ENCODE measurements around the gene HCFC1R1. TPM values are rescaled to one million over a fixed set of nuclear protein-coding genes. Genes with fewer than 3 reads are reported as not detected.
"Not testable (repeated sequence)": the region's sequence is repeated elsewhere in the genome, so short reads cannot be mapped to it uniquely, and the experiment has no call there.

The HCFC1R1 gene
- total RNA-seq, 1 donor from 2014 or later: 65.7 TPM

DNA sequence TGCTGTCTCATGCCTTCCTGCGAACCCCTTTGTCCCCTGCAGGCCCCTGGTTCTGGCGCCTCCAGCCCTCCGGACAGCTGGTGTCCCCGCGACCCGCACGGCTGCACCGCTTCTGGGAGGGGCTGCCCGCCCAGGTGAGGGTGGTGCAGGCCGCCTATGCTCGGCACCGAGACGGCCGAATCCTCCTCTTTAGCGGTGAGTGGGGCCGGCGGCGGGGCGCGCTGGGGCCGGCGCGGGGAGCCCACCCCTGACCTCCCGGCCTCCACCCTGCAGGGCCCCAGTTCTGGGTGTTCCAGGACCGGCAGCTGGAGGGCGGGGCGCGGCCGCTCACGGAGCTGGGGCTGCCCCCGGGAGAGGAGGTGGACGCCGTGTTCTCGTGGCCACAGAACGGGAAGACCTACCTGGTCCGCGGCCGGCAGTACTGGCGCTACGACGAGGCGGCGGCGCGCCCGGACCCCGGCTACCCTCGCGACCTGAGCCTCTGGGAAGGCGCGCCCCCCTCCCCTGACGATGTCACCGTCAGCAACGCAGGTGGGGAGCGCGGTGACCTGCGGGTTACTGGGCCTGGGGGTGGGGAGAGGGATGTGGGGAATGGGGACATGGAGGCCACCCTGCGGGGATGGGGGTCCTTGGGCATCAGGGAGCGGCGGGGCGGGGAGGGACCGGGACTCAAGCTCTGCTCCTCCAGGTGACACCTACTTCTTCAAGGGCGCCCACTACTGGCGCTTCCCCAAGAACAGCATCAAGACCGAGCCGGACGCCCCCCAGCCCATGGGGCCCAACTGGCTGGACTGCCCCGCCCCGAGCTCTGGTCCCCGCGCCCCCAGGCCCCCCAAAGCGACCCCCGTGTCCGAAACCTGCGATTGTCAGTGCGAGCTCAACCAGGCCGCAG lies 34.6 kb upstream of the HCFC1R1 start:
- Mint-ChIP-seq H3K4me1 (peaks cover 8% of the 10 kb centered on the region), H3K4me3 (peak overlapping the region; percentile 79), H3K9me3 (no peaks in the 10 kb centered on the region), H3K36me3 (peaks cover 6% of the 10 kb centered on the region), H3K27ac (no peak overlapping the region), H3K27me3 (ENCODE audit: low read depth) (no peaks in the 10 kb centered on the region)
- TF ChIP-seq CTCF (IDR thresholded peaks at IDR 0.05; ENCODE audit: unreplicated experiment): no peak
- DNase-seq (ENCODE audit: low spot score in 2 of 2, unreplicated experiment in 2 of 2): peak in 1 of 2 experiments; percentile 52

DNA sequence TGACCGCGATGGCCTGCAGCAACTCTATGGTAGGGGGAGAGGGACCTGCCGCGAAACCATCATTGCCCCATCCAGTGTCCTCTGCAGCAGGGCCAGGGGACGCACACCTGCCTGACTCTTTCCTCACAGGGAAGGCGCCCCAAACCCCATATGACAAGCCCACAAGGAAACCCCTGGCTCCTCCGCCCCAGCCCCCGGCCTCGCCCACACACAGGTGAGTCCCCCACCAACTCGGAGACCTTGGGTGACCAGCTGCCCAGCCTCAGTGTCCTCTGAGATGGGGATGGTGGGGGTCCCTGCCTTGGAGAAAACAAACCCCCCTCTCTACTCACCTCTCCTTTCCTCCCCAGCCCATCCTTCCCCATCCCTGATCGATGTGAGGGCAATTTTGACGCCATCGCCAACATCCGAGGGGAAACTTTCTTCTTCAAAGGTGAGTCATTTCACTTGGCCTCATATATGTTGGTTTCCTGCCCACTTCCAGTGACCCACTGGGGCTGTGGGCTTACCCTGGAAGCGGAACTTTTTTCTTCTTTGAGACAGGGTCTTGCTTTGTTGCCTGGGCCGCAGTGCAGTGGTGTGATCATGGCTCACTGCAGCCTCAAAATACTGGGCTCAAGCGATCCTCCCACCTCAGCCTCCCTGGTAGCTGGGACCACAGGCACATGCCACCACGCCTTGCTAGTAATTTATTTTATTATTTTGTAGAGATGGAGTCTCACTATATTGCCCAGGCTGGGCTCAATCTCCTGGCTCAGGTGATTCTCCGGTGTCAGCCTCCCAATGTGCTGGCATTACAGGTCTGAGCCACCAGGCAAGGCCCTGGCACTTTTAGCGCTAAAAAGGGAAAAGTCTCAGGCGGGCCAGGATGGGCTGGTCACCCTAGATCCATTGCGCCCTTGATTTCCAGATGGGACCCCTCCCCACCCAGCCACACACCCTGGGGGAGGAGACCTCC lies 33.7 kb upstream of the HCFC1R1 start:
- Mint-ChIP-seq H3K27ac (no peak overlapping the region), H3K4me1 (peaks cover 8% of the 10 kb centered on the region), H3K4me3 (peak overlapping the region; percentile 33), H3K9me3 (no peaks in the 10 kb centered on the region), H3K27me3 (ENCODE audit: low read depth) (no peaks in the 10 kb centered on the region), H3K36me3 (peaks cover 6% of the 10 kb centered on the region)
- no peak for DNase-seq (ENCODE audit: low spot score in 2 of 2, unreplicated experiment in 2 of 2)
- no peak for TF ChIP-seq CTCF (IDR thresholded peaks at IDR 0.05; ENCODE audit: unreplicated experiment)

DNA sequence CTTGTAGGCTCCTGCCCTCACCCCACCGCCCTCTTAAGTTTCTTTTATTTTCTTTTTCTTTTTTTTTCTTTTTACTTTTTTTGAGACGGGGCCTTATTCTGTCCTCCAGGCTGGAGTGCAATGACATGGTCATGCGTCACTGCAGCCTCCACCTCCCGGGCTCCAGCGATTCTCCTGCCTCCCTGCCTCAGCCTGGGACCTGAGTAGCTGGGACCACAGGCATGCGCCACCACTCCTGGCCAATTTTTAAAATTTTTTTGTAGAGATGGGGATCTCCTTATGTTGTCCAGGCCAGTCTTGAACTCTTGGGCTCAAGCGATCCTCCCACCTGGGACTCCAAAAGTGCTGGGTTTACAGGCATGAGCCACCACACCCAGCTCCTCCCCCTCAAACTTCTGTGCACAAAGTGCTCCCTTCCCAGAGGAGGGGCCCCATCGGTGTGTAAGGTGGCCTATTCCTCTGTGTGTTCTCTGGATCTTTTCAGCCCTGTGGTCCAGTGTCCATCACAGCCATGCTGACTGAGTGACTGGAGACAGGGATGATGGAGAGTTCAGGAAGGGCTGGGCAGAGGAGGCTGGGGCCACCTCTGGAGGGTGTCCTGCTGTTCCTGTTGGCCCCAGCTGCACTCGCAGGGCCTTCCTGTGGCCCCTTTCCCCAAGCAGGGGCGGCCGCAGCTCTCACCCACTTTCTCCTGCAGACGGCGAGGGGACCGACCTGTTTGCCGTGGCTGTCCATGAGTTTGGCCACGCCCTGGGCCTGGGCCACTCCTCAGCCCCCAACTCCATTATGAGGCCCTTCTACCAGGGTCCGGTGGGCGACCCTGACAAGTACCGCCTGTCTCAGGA lies 32.8 kb upstream of the HCFC1R1 start:
- Mint-ChIP-seq H3K9me3 (no peaks in the 10 kb centered on the region), H3K4me3 (peak overlapping the region; percentile 33), H3K27ac (no peak overlapping the region), H3K36me3 (peaks cover 6% of the 10 kb centered on the region), H3K27me3 (ENCODE audit: low read depth) (peaks cover 2% of the 10 kb centered on the region), H3K4me1 (peaks cover 8% of the 10 kb centered on the region)
- no peak for TF ChIP-seq CTCF (IDR thresholded peaks at IDR 0.05; ENCODE audit: unreplicated experiment)
- no peak for DNase-seq (ENCODE audit: low spot score in 2 of 2, unreplicated experiment in 2 of 2)

DNA sequence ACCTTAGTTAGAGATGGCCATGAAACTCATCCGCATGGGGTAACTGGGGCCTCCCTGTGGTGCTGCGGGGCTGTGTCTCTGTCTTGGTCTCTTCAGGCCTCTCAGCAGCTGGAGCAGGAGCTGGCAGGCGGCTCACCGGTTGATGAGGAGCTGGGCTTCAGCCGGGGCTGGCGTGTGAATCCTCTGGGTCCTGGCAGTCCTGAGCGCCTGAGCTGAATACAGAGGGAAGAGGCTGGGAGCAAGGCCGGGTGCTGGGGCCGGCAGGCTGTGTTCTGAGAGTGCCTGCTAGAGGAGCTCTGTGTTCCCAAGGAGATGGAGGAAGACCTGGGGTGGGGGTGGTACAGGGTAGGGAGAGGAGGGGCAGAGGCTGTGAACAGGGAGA lies 32.0 kb upstream of the HCFC1R1 start:
- H3K27ac Mint-ChIP-seq: not testable (repeated sequence)

DNA sequence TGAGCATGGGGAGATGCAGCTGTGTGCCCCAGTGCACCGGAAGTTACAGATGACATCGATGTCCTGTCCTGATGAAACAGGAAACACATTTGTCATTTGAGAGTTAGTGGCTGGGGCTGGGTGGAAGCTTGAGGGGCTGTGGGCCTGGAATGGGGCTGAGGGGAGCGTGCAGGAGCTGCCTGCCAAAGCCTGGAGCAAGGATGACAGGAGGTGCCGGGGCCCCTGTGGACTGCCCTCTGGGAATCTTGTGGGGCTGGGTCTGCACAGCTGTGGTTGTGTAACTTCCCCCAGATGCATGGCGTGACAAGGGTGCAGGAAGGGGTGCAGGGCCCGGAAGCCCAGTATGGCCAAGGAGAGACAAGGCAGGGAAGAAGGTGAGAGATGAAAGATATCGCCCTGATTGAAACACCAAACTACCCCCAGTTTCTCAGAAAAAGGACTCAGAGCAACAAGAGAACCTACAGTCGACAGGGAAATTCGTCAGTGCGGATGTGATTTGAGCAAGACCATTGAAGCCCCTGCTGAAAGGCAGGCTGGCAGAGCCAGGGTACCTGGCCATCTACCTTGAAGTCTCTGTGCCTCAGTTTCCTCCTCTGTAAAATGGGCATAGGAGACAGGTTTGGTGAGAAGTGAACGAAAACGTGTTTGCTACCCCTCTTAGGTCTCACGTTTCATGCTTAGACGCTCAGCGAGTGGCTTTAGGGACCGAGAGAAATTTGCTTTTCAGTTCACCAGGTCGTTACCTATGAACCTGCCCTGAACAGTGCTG lies 31.4 kb upstream of the HCFC1R1 start:
- Mint-ChIP-seq H3K4me3 (no peak overlapping the region), H3K27ac (no peak overlapping the region), H3K27me3 (ENCODE audit: low read depth) (peaks cover 16% of the 10 kb centered on the region), H3K9me3 (no peaks in the 10 kb centered on the region), H3K4me1 (peaks cover 8% of the 10 kb centered on the region), H3K36me3 (peaks cover 6% of the 10 kb centered on the region)
- TF ChIP-seq CTCF (IDR thresholded peaks at IDR 0.05; ENCODE audit: unreplicated experiment): no peak
- DNase-seq (ENCODE audit: low spot score in 2 of 2, unreplicated experiment in 2 of 2): no peak

More for the DNA sequence above, 32.0 kb upstream of the HCFC1R1 start:
- not testable (repeated sequence) for H3K9me3 Mint-ChIP-seq; H3K36me3 Mint-ChIP-seq; H3K4me3 Mint-ChIP-seq; H3K4me1 Mint-ChIP-seq; H3K27me3 Mint-ChIP-seq (ENCODE audit: low read depth); DNase-seq (ENCODE audit: low spot score in 2 of 2, unreplicated experiment in 2 of 2)

- not testable (repeated sequence) for H3K4me1 Mint-ChIP-seq; H3K36me3 Mint-ChIP-seq; H3K27ac Mint-ChIP-seq; H3K4me3 Mint-ChIP-seq; H3K9me3 Mint-ChIP-seq; DNase-seq (ENCODE audit: low spot score in 2 of 2, unreplicated experiment in 2 of 2)
- H3K27me3 Mint-ChIP-seq (ENCODE audit: low read depth): peaks cover 34% of the 10 kb centered on the region
Observed at GRCh38 chr16:3053330-3053710, 29.6 kb upstream of the HCFC1R1 start.

DNA sequence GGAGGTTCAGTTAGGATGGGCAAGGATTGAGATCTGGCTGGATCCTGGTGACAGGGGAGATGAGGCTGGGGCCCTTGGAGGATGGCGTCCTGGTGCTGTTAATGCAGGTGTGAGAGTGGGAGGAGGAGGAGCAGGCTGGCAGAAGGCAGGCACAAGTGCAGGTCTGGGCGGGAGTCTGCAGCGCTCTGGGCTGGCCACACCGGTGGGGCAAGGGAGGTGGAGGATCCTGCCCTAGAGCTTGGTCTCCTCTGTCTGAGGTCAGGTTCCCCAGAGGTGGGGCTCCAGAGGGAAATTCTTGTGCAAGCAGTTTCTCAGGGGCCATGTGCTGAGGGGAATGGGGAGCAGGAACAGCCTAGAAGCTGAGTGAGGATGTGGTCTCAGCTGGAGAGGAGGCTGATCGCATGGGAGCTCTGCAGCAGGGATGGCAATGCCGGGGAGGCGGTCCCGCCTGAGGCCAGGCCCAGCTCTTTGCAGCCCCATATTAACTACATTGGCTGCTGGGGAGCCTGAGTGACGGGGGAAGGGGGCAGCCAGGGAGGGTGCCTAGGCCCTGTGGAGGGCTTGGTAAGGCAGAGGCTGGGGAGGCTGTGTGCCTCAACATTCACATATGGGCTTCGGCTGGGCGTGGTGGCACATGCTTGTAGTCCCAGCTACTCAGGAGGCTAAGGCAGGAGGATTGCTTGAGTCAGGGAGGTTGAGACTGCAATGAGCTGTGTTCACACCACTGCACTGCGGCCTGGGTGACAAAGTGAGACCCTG lies 29.0 kb upstream of the HCFC1R1 start:
- not testable (repeated sequence) for H3K4me1 Mint-ChIP-seq; H3K4me3 Mint-ChIP-seq; H3K9me3 Mint-ChIP-seq; DNase-seq (ENCODE audit: low spot score in 2 of 2, unreplicated experiment in 2 of 2); H3K27ac Mint-ChIP-seq; H3K36me3 Mint-ChIP-seq
- H3K27me3 Mint-ChIP-seq (ENCODE audit: low read depth): peaks cover 40% of the 10 kb centered on the region
